Caco-2 (cell line): ENCODE results near the gene NOSIP. TPM values are rescaled to one million over a fixed set of nuclear protein-coding genes. Genes with fewer than 3 reads are reported as not detected.

Experiments
- BruUV-seq: library from RNA; stranded (reverse); fragments of 400-500 nt; replicated peaks from 2 replicates; lab custom pipeline; 2021; lab: Mats Ljungman, UMichigan
- CTCF ChIA-PET: fragments of 300-600 bp; sonication (Branson Sonifier 250); formaldehyde crosslinking; loops from one replicate; lab custom pipeline; 2022; ENCODE audit warnings: antibody characterized with exemption; lab: Charles Lee
- POLR2A ChIA-PET: fragments of 300-600 bp; sonication (Branson Sonifier 250); formaldehyde crosslinking; loops from one replicate; lab custom pipeline; 2022; ENCODE audit warnings: antibody characterized with exemption; lab: Charles Lee
- DNase-seq, 2 experiments: peaks; one replicate each; pipeline versions ENCODE4 v3.0.0 to v3.0.0-alpha.2; 2020 to 2022
- H3K27me3 ChIP-seq: replicated peaks from 2 replicates; pipeline ENCODE4 v1.6.0; 2011; ENCODE audit warnings: low read length; ENCODE audit not compliant: control insufficient read depth, insufficient read depth
- H3K36me3 ChIP-seq: 2 replicates; pipeline ENCODE4 v1.5.1; 2011; ENCODE audit warnings: low read length; ENCODE audit not compliant: control insufficient read depth, insufficient read depth
- H3K4me1 ChIP-seq: fragments of 250-450 bp; sonication (Bioruptor Pico); 2 replicates; pipeline ENCODE4 v1.5.1; 2020; ENCODE audit warnings: mild to moderate bottlenecking
- H3K4me3 ChIP-seq: 2 replicates; pipeline ENCODE4 v1.5.1; 2011; ENCODE audit warnings: low read depth, mild to moderate bottlenecking, control low read depth, low read length
- H3K9me3 ChIP-seq: fragments of 250-450 bp; sonication (Bioruptor Pico); 2 replicates; pipeline ENCODE4 v1.5.1; 2020; ENCODE audit warnings: mild to moderate bottlenecking, moderate library complexity
- H3K27ac Mint-ChIP-seq: one replicate; pipeline ENCODE4 v1.8.0; 2022; ENCODE audit warnings: mixed read lengths; ENCODE audit not compliant: unreplicated experiment
- H3K27me3 Mint-ChIP-seq: one replicate; pipeline ENCODE4 v1.8.0; 2022; ENCODE audit warnings: mixed read lengths; ENCODE audit not compliant: insufficient read depth, unreplicated experiment
- H3K36me3 Mint-ChIP-seq: one replicate; pipeline ENCODE4 v1.8.0; 2022; ENCODE audit warnings: mild to moderate bottlenecking, mixed read lengths; ENCODE audit not compliant: insufficient read depth, unreplicated experiment
- H3K4me1 Mint-ChIP-seq: one replicate; pipeline ENCODE4 v1.8.0; 2022; ENCODE audit warnings: low read depth, mixed read lengths; ENCODE audit not compliant: unreplicated experiment
- H3K4me3 Mint-ChIP-seq: one replicate; pipeline ENCODE4 v1.8.0; 2022; ENCODE audit warnings: mild to moderate bottlenecking, moderate library complexity, mixed read lengths; ENCODE audit not compliant: unreplicated experiment
- H3K9me3 Mint-ChIP-seq: one replicate; pipeline ENCODE4 v1.8.0; 2022; ENCODE audit warnings: mixed read lengths; ENCODE audit not compliant: unreplicated experiment
- intact Hi-C: fragments of 100-400 bp; cut with micrococcal nuclease; formaldehyde crosslinking; loops from one replicate; pipeline ENCODE4 v1.10.0; 2022; ENCODE audit not compliant: unreplicated experiment
- total RNA-seq: library from RNA; stranded (reverse); gene quantifications from 2 replicates; pipeline ENCODE4 v1.2.3, GENCODE V29; 2022
- TF ChIP-seq, protein P1 (sequence below), 2 experiments: fragments of 200-600 bp in 1 of 2; IDR thresholded peaks; 1 replicate in 1 of 2; 2 replicates in 1 of 2; pipeline versions ENCODE4 v1.5.1 to v1.8.0; 2011 to 2022; ENCODE audit warnings: antibody characterized with exemption in 1 of 2, control low read depth in 1 of 2, inconsistent platforms in 1 of 2, low read depth in 1 of 2, low read length in 1 of 2, mild to moderate bottlenecking in 1 of 2, moderate library complexity in 1 of 2; ENCODE audit not compliant: insufficient read depth in 1 of 2, severe bottlenecking in 1 of 2, unreplicated experiment in 1 of 2

NOSIP gene
- total RNA-seq, 1 experiment from 2014 or later: 74.7 TPM

- TF ChIP-seq, protein P1, sequence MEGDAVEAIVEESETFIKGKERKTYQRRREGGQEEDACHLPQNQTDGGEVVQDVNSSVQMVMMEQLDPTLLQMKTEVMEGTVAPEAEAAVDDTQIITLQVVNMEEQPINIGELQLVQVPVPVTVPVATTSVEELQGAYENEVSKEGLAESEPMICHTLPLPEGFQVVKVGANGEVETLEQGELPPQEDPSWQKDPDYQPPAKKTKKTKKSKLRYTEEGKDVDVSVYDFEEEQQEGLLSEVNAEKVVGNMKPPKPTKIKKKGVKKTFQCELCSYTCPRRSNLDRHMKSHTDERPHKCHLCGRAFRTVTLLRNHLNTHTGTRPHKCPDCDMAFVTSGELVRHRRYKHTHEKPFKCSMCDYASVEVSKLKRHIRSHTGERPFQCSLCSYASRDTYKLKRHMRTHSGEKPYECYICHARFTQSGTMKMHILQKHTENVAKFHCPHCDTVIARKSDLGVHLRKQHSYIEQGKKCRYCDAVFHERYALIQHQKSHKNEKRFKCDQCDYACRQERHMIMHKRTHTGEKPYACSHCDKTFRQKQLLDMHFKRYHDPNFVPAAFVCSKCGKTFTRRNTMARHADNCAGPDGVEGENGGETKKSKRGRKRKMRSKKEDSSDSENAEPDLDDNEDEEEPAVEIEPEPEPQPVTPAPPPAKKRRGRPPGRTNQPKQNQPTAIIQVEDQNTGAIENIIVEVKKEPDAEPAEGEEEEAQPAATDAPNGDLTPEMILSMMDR (IDR thresholded peaks at IDR 0.05; ENCODE audit: insufficient read depth in 1 of 2, low read depth in 1 of 2, low read length in 1 of 2, severe bottlenecking in 1 of 2, unreplicated experiment in 1 of 2): no peak
- H3K4me3 Mint-ChIP-seq: peak overlapping the region; percentile 75
- TSS peak; percentile 83 for BruUV-seq
These were observed 26.7 kb downstream of the NOSIP start for GRCh38 chr19:49553451-49554271.

GRCh38 chr19:49552749-49553148 lies 27.6 kb downstream of the NOSIP start:
- no peak overlapping the region for H3K4me3 ChIP-seq
- H3K27me3 ChIP-seq: no peaks in the 10 kb centered on the region
- no peaks in the 10 kb centered on the region for H3K9me3 Mint-ChIP-seq
- no TSS peak for BruUV-seq
- H3K36me3 Mint-ChIP-seq: peaks cover 70% of the 10 kb centered on the region
- H3K4me1 ChIP-seq: peaks cover 26% of the 10 kb centered on the region
- peak overlapping the region; percentile 97 for H3K27ac Mint-ChIP-seq
- H3K4me3 Mint-ChIP-seq: peak overlapping the region; percentile 75
- intact Hi-C loops: loop anchor here (1.0 kb wide), 1 partner anchor 19 kb away; no protein-coding TSS in a partner anchor
- DNase-seq: no peak
- ChIA-PET POLR2A (interaction anchor here (0.7 to 0.8 kb wide), 4 partner anchors 13 to 57 kb away, joined by 3 to 7 read pairs (median 4); no protein-coding TSS in a partner anchor), CTCF (interaction anchor here (0.9 to 1.8 kb wide), 4 partner anchors 16 to 19 kb away, joined by 3 to 17 read pairs (median 5); no protein-coding TSS in a partner anchor)
- TF ChIP-seq, protein P1 (IDR thresholded peaks at IDR 0.05; ENCODE audit: insufficient read depth in 1 of 2, low read depth in 1 of 2, low read length in 1 of 2, severe bottlenecking in 1 of 2, unreplicated experiment in 1 of 2): no peak
- H3K27me3 Mint-ChIP-seq: no peaks in the 10 kb centered on the region
- no peaks in the 10 kb centered on the region; the same call in 1 of the 2 replicates for H3K36me3 ChIP-seq
- H3K4me1 Mint-ChIP-seq: peaks cover 22% of the 10 kb centered on the region
- H3K9me3 ChIP-seq: no peaks in the 10 kb centered on the region

More at GRCh38 chr19:49553451-49554271, 26.7 kb downstream of the NOSIP start:
- Histone ChIP-seq H3K27me3 (no peaks in the 10 kb centered on the region), H3K36me3 (no peaks in the 10 kb centered on the region; the same call in 1 of the 2 replicates), H3K4me1 (peaks cover 26% of the 10 kb centered on the region), H3K4me3 (peak overlapping the region; percentile 0), H3K9me3 (no peaks in the 10 kb centered on the region)
- intact Hi-C loops: loop anchor here (1.0 kb wide), 1 partner anchor 18 kb away; no protein-coding TSS in a partner anchor
- Mint-ChIP-seq H3K4me1 (peaks cover 22% of the 10 kb centered on the region), H3K9me3 (no peaks in the 10 kb centered on the region), H3K36me3 (peaks cover 77% of the 10 kb centered on the region), H3K27me3 (no peaks in the 10 kb centered on the region), H3K27ac (peak overlapping the region; percentile 97)
- DNase-seq: peak; percentile 84
- ChIA-PET POLR2A (interaction anchor here (0.6 to 1.7 kb wide), 8 partner anchors 16 to 375 kb away, joined by 3 to 10 read pairs (median 4); partner anchors contain the start of genes NOSIP and RRAS), CTCF (interaction anchor here (0.5 to 1.8 kb wide), 7 partner anchors 15 to 169 kb away, joined by 3 to 17 read pairs (median 4); no protein-coding TSS in a partner anchor)

- Mint-ChIP-seq H3K27me3 (no peaks in the 10 kb centered on the region), H3K27ac (peak overlapping the region; percentile 97), H3K9me3 (no peaks in the 10 kb centered on the region), H3K4me1 (peaks cover 31% of the 10 kb centered on the region), H3K4me3 (no peak overlapping the region), H3K36me3 (peaks cover 59% of the 10 kb centered on the region)
- TF ChIP-seq, protein P1 (IDR thresholded peaks at IDR 0.05; ENCODE audit: insufficient read depth in 1 of 2, low read depth in 1 of 2, low read length in 1 of 2, severe bottlenecking in 1 of 2, unreplicated experiment in 1 of 2): no peak
- intact Hi-C loops: no loop called here
- Histone ChIP-seq H3K4me1 (peaks cover 30% of the 10 kb centered on the region), H3K27me3 (no peaks in the 10 kb centered on the region), H3K36me3 (no peaks in the 10 kb centered on the region; the same call in 1 of the 2 replicates), H3K4me3 (no peak overlapping the region), H3K9me3 (no peaks in the 10 kb centered on the region)
- no peak for DNase-seq
- ChIA-PET POLR2A (no interaction called here), CTCF (interaction anchor here (1.2 kb wide), 2 partner anchors 19 kb away, joined by 3 read pairs; no protein-coding TSS in a partner anchor)
- BruUV-seq: no TSS peak
These were observed 28.8 kb downstream of the NOSIP start for GRCh38 chr19:49551531-49551930.
